Central memory CD8-positive, alpha-beta T cell (primary cell): Measurements from ENCODE around the gene TMEM43.

Source experiments
- ATAC-seq: fragments of 150-1000 bp; cut with Tn5 transposase; replicated peaks from 2 replicates; pipeline ENCODE4 v1.10.0; 2022; ENCODE audit warnings: mild to moderate bottlenecking, moderate FRiP score, moderate number of reproducible peaks; ENCODE audit not compliant: poor library complexity, severe bottlenecking; ENCODE audit errors: extremely low read depth
- DNase-seq, 2 donors: peaks; one replicate each; pipeline ENCODE4 v3.0.0; 2021; ENCODE audit warnings: low spot score in 2 of 2
- H3K27ac Mint-ChIP-seq: one replicate; pipeline ENCODE4 v1.8.0; 2022; ENCODE audit warnings: low read depth, mild to moderate bottlenecking, moderate library complexity, mixed read lengths
- H3K27me3 Mint-ChIP-seq: one replicate; pipeline ENCODE4 v1.8.0; 2022; ENCODE audit warnings: mixed read lengths
- H3K36me3 Mint-ChIP-seq: one replicate; pipeline ENCODE4 v1.8.0; 2022; ENCODE audit warnings: mild to moderate bottlenecking, moderate library complexity, mixed read lengths; ENCODE audit not compliant: insufficient read depth
- H3K4me1 Mint-ChIP-seq: one replicate; pipeline ENCODE4 v1.8.0; 2022; ENCODE audit warnings: mixed read lengths
- H3K4me3 Mint-ChIP-seq: one replicate; pipeline ENCODE4 v1.8.0; 2022; ENCODE audit warnings: mild to moderate bottlenecking, moderate library complexity, mixed read lengths
- H3K9me3 Mint-ChIP-seq: one replicate; pipeline ENCODE4 v1.8.0; 2022; ENCODE audit warnings: mixed read lengths

TMEM43 gene

GRCh38 chr3:14151471-14152083 is 26.7 kb downstream of the TMEM43 start:
- Mint-ChIP-seq H3K4me3 (no peak overlapping the region), H3K36me3 (peaks cover 42% of the 10 kb centered on the region), H3K27ac (peak overlapping the region; percentile 44), H3K9me3 (no peaks in the 10 kb centered on the region), H3K27me3 (no peaks in the 10 kb centered on the region), H3K4me1 (peaks cover 12% of the 10 kb centered on the region)
- ATAC-seq = no peak
- DNase-seq = no peak

- DNase-seq (no peak), ATAC-seq (no peak)
- H3K4me3 Mint-ChIP-seq = no peak overlapping the region
- peaks cover 40% of the 10 kb centered on the region for H3K36me3 Mint-ChIP-seq
- no peaks in the 10 kb centered on the region for H3K27me3 Mint-ChIP-seq
- H3K4me1 Mint-ChIP-seq = peaks cover 6% of the 10 kb centered on the region
- H3K27ac Mint-ChIP-seq = peak overlapping the region; percentile 44
- no peaks in the 10 kb centered on the region for H3K9me3 Mint-ChIP-seq
Measured at GRCh38 chr3:14152233-14152962, 27.5 kb downstream of the TMEM43 start.

GRCh38 chr3:14152963-14153355 is 28.1 kb downstream of the TMEM43 start:
- Mint-ChIP-seq H3K4me1 (peaks cover 5% of the 10 kb centered on the region), H3K9me3 (no peaks in the 10 kb centered on the region), H3K27ac (peak overlapping the region; percentile 44), H3K27me3 (no peaks in the 10 kb centered on the region), H3K36me3 (peaks cover 40% of the 10 kb centered on the region), H3K4me3 (no peak overlapping the region)
- no peak for ATAC-seq
- DNase-seq = no peak

- DNase-seq (no peak), ATAC-seq (no peak)
- no peak overlapping the region for H3K27ac Mint-ChIP-seq
- no peaks in the 10 kb centered on the region for H3K9me3 Mint-ChIP-seq
- H3K27me3 Mint-ChIP-seq = no peaks in the 10 kb centered on the region
- H3K4me1 Mint-ChIP-seq = peaks cover 5% of the 10 kb centered on the region
- H3K4me3 Mint-ChIP-seq = no peak overlapping the region
- peaks cover 46% of the 10 kb centered on the region for H3K36me3 Mint-ChIP-seq
Measured at GRCh38 chr3:14153663-14154062, 28.8 kb downstream of the TMEM43 start.

- no peak overlapping the region for H3K4me3 Mint-ChIP-seq
- H3K27me3 Mint-ChIP-seq = no peaks in the 10 kb centered on the region
- H3K9me3 Mint-ChIP-seq = no peaks in the 10 kb centered on the region
- DNase-seq (no peak), ATAC-seq (no peak)
- H3K27ac Mint-ChIP-seq = no peak overlapping the region
- peaks cover 50% of the 10 kb centered on the region for H3K36me3 Mint-ChIP-seq
- peaks cover 5% of the 10 kb centered on the region for H3K4me1 Mint-ChIP-seq
Measured at GRCh38 chr3:14154276-14154675, 29.4 kb downstream of the TMEM43 start.

- Mint-ChIP-seq H3K27me3 (no peaks in the 10 kb centered on the region), H3K9me3 (no peaks in the 10 kb centered on the region), H3K4me1 (peaks cover 5% of the 10 kb centered on the region), H3K36me3 (peaks cover 55% of the 10 kb centered on the region), H3K27ac (no peak overlapping the region), H3K4me3 (no peak overlapping the region)
- no peak for DNase-seq
- no peak for ATAC-seq
Measured at GRCh38 chr3:14154895-14155440, 30.1 kb downstream of the TMEM43 start.

- H3K4me3 Mint-ChIP-seq = no peak overlapping the region
- H3K36me3 Mint-ChIP-seq = peaks cover 62% of the 10 kb centered on the region
- DNase-seq (no peak), ATAC-seq (no peak)
- H3K27me3 Mint-ChIP-seq = no peaks in the 10 kb centered on the region
- H3K9me3 Mint-ChIP-seq = no peaks in the 10 kb centered on the region
- no peaks in the 10 kb centered on the region for H3K4me1 Mint-ChIP-seq
- peak overlapping the region; percentile 23 for H3K27ac Mint-ChIP-seq
Measured at GRCh38 chr3:14156201-14156600, 31.3 kb downstream of the TMEM43 start.

- no peak for DNase-seq
- H3K27me3 Mint-ChIP-seq = no peaks in the 10 kb centered on the region
- no peak overlapping the region for H3K4me3 Mint-ChIP-seq
- ATAC-seq = no peak
- H3K36me3 Mint-ChIP-seq = peaks cover 69% of the 10 kb centered on the region
- H3K4me1 Mint-ChIP-seq = no peaks in the 10 kb centered on the region
- H3K27ac Mint-ChIP-seq = no peak overlapping the region
- H3K9me3 Mint-ChIP-seq = peaks cover 4% of the 10 kb centered on the region
Measured at GRCh38 chr3:14156843-14157561, 32.1 kb downstream of the TMEM43 start.

- DNase-seq = no peak
- ATAC-seq = no peak
- peaks cover 75% of the 10 kb centered on the region for H3K36me3 Mint-ChIP-seq
- no peak overlapping the region for H3K4me3 Mint-ChIP-seq
- H3K9me3 Mint-ChIP-seq = peaks cover 4% of the 10 kb centered on the region
- H3K4me1 Mint-ChIP-seq = no peaks in the 10 kb centered on the region
- no peaks in the 10 kb centered on the region for H3K27me3 Mint-ChIP-seq
- peak overlapping the region; percentile 8 for H3K27ac Mint-ChIP-seq
Measured at GRCh38 chr3:14157951-14158350, 33.1 kb downstream of the TMEM43 start.

- Mint-ChIP-seq H3K27ac (peak overlapping the region; percentile 30), H3K4me3 (no peak overlapping the region), H3K27me3 (no peaks in the 10 kb centered on the region), H3K4me1 (no peaks in the 10 kb centered on the region), H3K9me3 (peaks cover 4% of the 10 kb centered on the region), H3K36me3 (peaks cover 74% of the 10 kb centered on the region)
- ATAC-seq = no peak
- DNase-seq = no peak
Measured at GRCh38 chr3:14158370-14158769, 33.5 kb downstream of the TMEM43 start.

GRCh38 chr3:14159426-14159825 is 34.6 kb downstream of the TMEM43 start:
- Mint-ChIP-seq H3K4me3 (no peak overlapping the region), H3K36me3 (peaks cover 75% of the 10 kb centered on the region), H3K27ac (no peak overlapping the region), H3K4me1 (no peaks in the 10 kb centered on the region), H3K27me3 (no peaks in the 10 kb centered on the region), H3K9me3 (peaks cover 4% of the 10 kb centered on the region)
- DNase-seq (no peak), ATAC-seq (no peak)

- H3K9me3 Mint-ChIP-seq = peaks cover 4% of the 10 kb centered on the region
- ATAC-seq (no peak), DNase-seq (no peak)
- H3K4me1 Mint-ChIP-seq = no peaks in the 10 kb centered on the region
- no peaks in the 10 kb centered on the region for H3K27me3 Mint-ChIP-seq
- peaks cover 79% of the 10 kb centered on the region for H3K36me3 Mint-ChIP-seq
- no peak overlapping the region for H3K4me3 Mint-ChIP-seq
- no peak overlapping the region for H3K27ac Mint-ChIP-seq
Measured at GRCh38 chr3:14161282-14161681, 36.4 kb downstream of the TMEM43 start.
